HepG2 (cell line): Measurements from ENCODE around the gene PDE3A. TPM values are rescaled to one million over a fixed set of nuclear protein-coding genes. Genes with fewer than 3 reads are reported as not detected.

Experiments used
- ATAC-seq: fragments of 200-7000 bp; cut with Tn5 transposase; 3 replicates; pipeline ENCODE4 v1.9.1; 2020; ENCODE audit warnings: mild to moderate bottlenecking, moderate library complexity
- BruUV-seq: library from RNA; stranded (reverse); fragments of 400-500 nt; replicated peaks from 2 replicates; lab custom pipeline; 2021; lab: Mats Ljungman, UMichigan
- CTCF ChIA-PET: fragments of 300-600 bp; formaldehyde crosslinking; extraction: SDS; loops from one replicate; lab custom pipeline; 2021; ENCODE audit warnings: low total read pairs, inconsistent platforms, low intra/inter-chr PET ratio; lab: Yijun Ruan, JAX
- POLR2A ChIA-PET: fragments of 350-600 bp; sonication (Branson Sonifier 250); formaldehyde crosslinking; loops from one replicate; lab custom pipeline; 2020; ENCODE audit warnings: antibody characterized with exemption, inconsistent platforms; lab: Yijun Ruan, JAX
- DNase-seq: peaks from one replicate; pipeline ENCODE4 v3.0.0-alpha.2; 2015; ENCODE audit warnings: low spot score
- FAIRE-seq: peaks from 3 replicates; lab custom pipeline; 2011; peaks lifted over from hg19 to GRCh38; lab: Jason Lieb, UNC
- H2AFZ ChIP-seq: one replicate; pipeline ENCODE4 v1.6.1; 2011; ENCODE audit warnings: low read length, inconsistent platforms
- H3K27ac ChIP-seq: fragments of 300-600 bp; 3 replicates; pipeline ENCODE4 v1.8.0; 2011; ENCODE audit warnings: mixed run types, mild to moderate bottlenecking, mixed read lengths, low read length, inconsistent platforms; ENCODE audit not compliant: insufficient read depth; ENCODE audit errors: extremely low read length
- H3K27me3 ChIP-seq, 2 experiments: fragments of 200-600 bp in 1 of 2; 2 replicates in 1 of 2; 3 replicates in 1 of 2; pipeline versions ENCODE4 v1.6.0 to v1.8.0; 2011; ENCODE audit warnings: low read length in 2 of 2, mild to moderate bottlenecking in 2 of 2, moderate library complexity in 2 of 2, inconsistent platforms in 1 of 2; ENCODE audit not compliant: insufficient read depth in 2 of 2, control insufficient read depth in 1 of 2
- H3K36me3 ChIP-seq, 2 experiments: fragments of 200-600 bp in 1 of 2; replicated peaks in 1 of 2; 2 replicates in 1 of 2; 3 replicates in 1 of 2; pipeline versions ENCODE4 v1.5.1 to v1.8.0; 2011; ENCODE audit warnings: low read length in 2 of 2, inconsistent platforms in 1 of 2; ENCODE audit not compliant: insufficient read depth in 2 of 2, control insufficient read depth in 1 of 2
- H3K4me1 ChIP-seq: 2 replicates; pipeline ENCODE4 v1.5.1; 2012; ENCODE audit warnings: low read length, inconsistent platforms; ENCODE audit not compliant: insufficient read depth
- H3K4me2 ChIP-seq: 2 replicates; pipeline ENCODE4 v1.6.0; 2011; ENCODE audit warnings: low read depth, low read length, inconsistent platforms
- H3K4me3 ChIP-seq, 3 experiments: fragments of 200-600 bp in 1 of 3; sonication (generic), shearing (Covaris generic) in 1 of 3; replicated peaks in 1 of 3; 2 replicates each; pipeline ENCODE4 v1.5.1; 2011 to 2016; ENCODE audit warnings: low read length in 3 of 3, inconsistent platforms in 2 of 3, low read depth in 2 of 3, mild to moderate bottlenecking in 2 of 3, control low read depth in 1 of 3, mixed read lengths in 1 of 3; ENCODE audit not compliant: insufficient read depth in 1 of 3
- H3K79me2 ChIP-seq: one replicate; pipeline ENCODE4 v1.6.1; 2011; ENCODE audit warnings: low read length, inconsistent platforms; ENCODE audit not compliant: insufficient read depth
- H3K9ac ChIP-seq: 2 replicates; pipeline ENCODE4 v1.6.0; 2011; ENCODE audit warnings: mild to moderate bottlenecking, low read depth, low read length, inconsistent platforms; ENCODE audit not compliant: insufficient read depth
- H3K9me3 ChIP-seq: 2 replicates; pipeline ENCODE4 v1.5.1; 2012; ENCODE audit warnings: mild to moderate bottlenecking, low read length
- H4K20me1 ChIP-seq: 2 replicates; pipeline ENCODE4 v1.6.0; 2011; ENCODE audit warnings: inconsistent platforms, mild to moderate bottlenecking, low read length, moderate library complexity; ENCODE audit not compliant: insufficient read depth
- MNT ChIP-seq: fragments of 450-650 bp; IDR thresholded peaks from 2 replicates; pipeline ENCODE4 v1.6.1; 2016
- SP140L ChIP-seq: sonication (generic); formaldehyde crosslinking; IDR thresholded peaks from 2 replicates; pipeline ENCODE4 v1.4.0; 2020; ENCODE audit warnings: missing genetic modification reagents, borderline replicate concordance
- SRSF9 ChIP-seq: fragments of 200-400 bp; formaldehyde crosslinking; IDR thresholded peaks from 2 replicates; pipeline ENCODE4 v1.6.1; 2018; ENCODE audit warnings: borderline replicate concordance, mild to moderate bottlenecking, low read depth, low read length; ENCODE audit not compliant: insufficient read depth, poor library complexity, severe bottlenecking
- ZNF260 ChIP-seq: sonication (generic); formaldehyde crosslinking; IDR thresholded peaks from 2 replicates; pipeline ENCODE4 v1.4.0; 2020; ENCODE audit warnings: missing genetic modification reagents, low read depth, mild to moderate bottlenecking, borderline replicate concordance
- WGBS: methylation state at CpG from one replicate; pipeline ENCODE4 v1.1.6; 2017; ENCODE audit warnings: low lambda C conversion rate; 5-methylcytosine and 5-hydroxymethylcytosine counted together
- in situ Hi-C: cut with HindIII; loops from 2 replicates; pipeline ENCODE4 v1.10.0; 2017; ENCODE audit warnings: low pct_unique_long_range_greater_than_20kb; ENCODE audit not compliant: extremely low pct_ligation_motif_present
- intact Hi-C: fragments of 100-400 bp; cut with micrococcal nuclease; formaldehyde crosslinking; loops from one replicate; pipeline ENCODE4 v1.10.0; 2022; ENCODE audit not compliant: unreplicated experiment
- polyA plus RNA-seq, 8 experiments: library from polyadenylated mRNA; depleted of rRNA in 3 of 8; stranded (reverse) in 7 of 8; unstranded in 1 of 8; fragments of >200 nt; fragmentation: Illumina TruSeq in 4 of 8; extraction: Trizol in 4 of 8; gene quantifications; 2 replicates each; pipeline versions ENCODE4 v1.2.1 to v1.2.3, GENCODE V29; 2011 to 2016; ENCODE audit warnings: low read depth in 4 of 8, missing spikeins in 1 of 8, mixed read lengths in 1 of 8; ENCODE audit not compliant: insufficient read depth in 1 of 8
- total RNA-seq, 5 experiments: library from RNA; depleted of rRNA; stranded (reverse); fragments of >200 nt; fragmentation: Illumina TruSeq; extraction: Trizol; gene quantifications; 2 replicates each; pipeline ENCODE4 v1.2.3, GENCODE V29; 2016; ENCODE audit warnings: low read depth in 1 of 5

PDE3A gene
- total and polyA plus RNA-seq, 2 of the 13 experiments (the other 11 are each of a cell fraction or from before 2014, with no cell fraction given): 0.77 to 1.5 TPM

DNA sequence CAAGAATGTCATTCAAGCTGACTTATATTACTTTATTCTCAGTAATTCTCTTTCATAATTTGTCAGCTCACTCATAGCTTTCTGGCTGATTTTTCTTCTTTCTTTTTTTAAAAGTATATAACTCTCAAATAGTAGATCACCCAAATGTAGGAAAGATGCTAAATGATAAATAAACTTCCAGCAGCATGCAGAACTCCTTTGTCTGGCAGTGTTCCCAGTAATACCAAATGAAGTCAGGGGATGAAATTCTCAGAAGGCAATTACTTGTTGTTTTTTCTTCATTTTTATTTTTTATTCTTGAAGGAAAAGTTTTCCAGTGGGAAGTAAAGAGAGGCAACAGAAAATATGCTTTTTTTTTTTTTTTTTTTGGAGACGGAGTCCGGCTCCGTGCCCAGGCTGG lies 193.5 kb downstream of the PDE3A start:
- H3K79me2 ChIP-seq: no peaks in the 10 kb centered on the region
- intact Hi-C loops: no loop called here
- DNase-seq (no peak), ATAC-seq (no peak), FAIRE-seq (no peak)
- no peak overlapping the region for H2AFZ ChIP-seq
- H4K20me1 ChIP-seq: no peaks in the 10 kb centered on the region
- 60% methylated on average over 3 of the region's 3 CpGs for WGBS
- no peak overlapping the region for H3K9ac ChIP-seq
- no peaks in the 10 kb centered on the region for H3K36me3 ChIP-seq
- in situ Hi-C loops: no loop called here
- POLR2A ChIA-PET: no interaction called here
- no TSS peak for BruUV-seq
- no peak overlapping the region for H3K4me3 ChIP-seq
- no peak overlapping the region for H3K4me2 ChIP-seq
- H3K4me1 ChIP-seq: no peaks in the 10 kb centered on the region
- no peak for TF ChIP-seq SRSF9
- TF ChIP-seq ZNF260: no peak
- CTCF ChIA-PET: no interaction called here
- no peak overlapping the region for H3K27ac ChIP-seq
- H3K9me3 ChIP-seq: no peaks in the 10 kb centered on the region
- H3K27me3 ChIP-seq: no peaks in the 10 kb centered on the region

- no peak overlapping the region for H3K9ac ChIP-seq
- no peaks in the 10 kb centered on the region for H3K27me3 ChIP-seq
- in situ Hi-C loops: no loop called here
- no peaks in the 10 kb centered on the region for H4K20me1 ChIP-seq
- ATAC-seq: no peak
- no peak for FAIRE-seq
- H3K9me3 ChIP-seq: no peaks in the 10 kb centered on the region
- no peak overlapping the region for H3K27ac ChIP-seq
- H3K36me3 ChIP-seq: no peaks in the 10 kb centered on the region
- intact Hi-C loops: no loop called here
- H3K79me2 ChIP-seq: no peaks in the 10 kb centered on the region
- POLR2A ChIA-PET: no interaction called here
- H3K4me2 ChIP-seq: no peak overlapping the region
- CTCF ChIA-PET: no interaction called here
- no peak overlapping the region for H2AFZ ChIP-seq
- DNase-seq: no peak
- no peaks in the 10 kb centered on the region for H3K4me1 ChIP-seq
- no peak overlapping the region for H3K4me3 ChIP-seq
- no peak for TF ChIP-seq SP140L (CRISPR knock-in tag)
- TF ChIP-seq MNT: peak; percentile 95
- no TSS peak for BruUV-seq
These were observed 199.1 kb downstream of the PDE3A start for GRCh38 chr12:20567413-20567812.
